Neural progenitor cell (in vitro differentiated cells): ENCODE results near the gene NCOR2.

Experiments
- CTCF ChIP-seq: fragments of 200-600 bp; sonication (generic); IDR thresholded peaks from 2 replicates; pipeline ENCODE4 v1.5.1; 2017; ENCODE audit warnings: antibody characterized with exemption, mild to moderate bottlenecking
- EZH2 ChIP-seq: fragments of 200-600 bp; sonication (generic); IDR thresholded peaks from 2 replicates; pipeline ENCODE4 v1.6.1; 2017; ENCODE audit warnings: antibody characterized with exemption, mild to moderate bottlenecking, moderate library complexity
- EZH2phosphoT487 ChIP-seq: fragments of 200-600 bp; sonication (generic); IDR thresholded peaks from 2 replicates; pipeline ENCODE4 v1.6.1; 2017; ENCODE audit warnings: antibody characterized with exemption

- TF ChIP-seq CTCF (no peak), EZH2 (no peak), EZH2phosphoT487 (no peak)
Measured at GRCh38 chr12:124536641-124537040, 30.8 kb downstream of the NCOR2 start.
